Adrenal gland (tissue), 5 donors: Measurements from ENCODE around the gene ARHGAP10.

Source experiments
- POLR2A ChIP-seq, 2 donors: fragments of 450-650 bp; IDR thresholded peaks; one replicate each; pipeline ENCODE4 v1.6.1; 2017; ENCODE audit warnings: antibody characterized with exemption in 2 of 2, mild to moderate bottlenecking in 2 of 2, moderate library complexity in 1 of 2
- TF ChIP-seq, protein P1 (sequence below), 6 experiments: fragments of 450-650 bp in 4 of 6; fragments of 200-600 bp in 2 of 6; sonication (generic) in 1 of 6; IDR thresholded peaks; 1 replicate in 5 of 6; 2 replicates in 1 of 6; pipeline versions ENCODE4 v1.5.1 to v1.8.0; 2016 to 2021; ENCODE audit warnings: antibody characterized with exemption in 6 of 6, mild to moderate bottlenecking in 2 of 6, moderate library complexity in 1 of 6
- donor health status: DM: no; HTN: no; CAD: no.

DNA sequence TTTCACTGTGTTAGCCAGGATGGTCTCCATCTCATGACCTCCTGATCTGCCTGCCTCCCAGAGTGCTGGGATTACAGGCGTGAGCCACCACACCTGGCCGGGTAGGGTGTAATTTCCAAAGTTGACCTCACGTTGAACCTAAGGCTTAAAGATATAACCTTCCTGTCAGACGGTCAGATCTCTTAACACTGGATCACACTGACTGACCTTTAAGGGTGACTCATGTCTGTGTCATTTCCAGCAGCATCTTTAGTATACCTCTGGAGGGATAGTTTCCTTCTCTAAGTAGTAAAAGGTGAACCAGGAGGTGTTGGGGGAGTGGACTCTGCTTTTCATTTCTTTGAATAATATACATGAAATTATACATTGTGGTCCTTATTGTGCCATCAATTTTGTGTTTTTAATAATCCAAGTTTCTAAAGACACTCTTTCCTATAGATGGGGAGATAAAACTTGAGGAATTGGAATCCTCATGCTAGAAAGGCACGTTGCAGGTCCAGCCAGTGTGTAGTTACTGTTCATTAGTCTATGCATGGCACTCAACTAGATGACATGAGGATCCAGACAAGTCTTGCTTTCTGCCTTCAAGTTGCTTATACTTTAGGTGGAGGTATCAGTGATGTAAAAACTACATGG, 45.7 kb downstream of the ARHGAP10 start:
- TF ChIP-seq, protein P1, sequence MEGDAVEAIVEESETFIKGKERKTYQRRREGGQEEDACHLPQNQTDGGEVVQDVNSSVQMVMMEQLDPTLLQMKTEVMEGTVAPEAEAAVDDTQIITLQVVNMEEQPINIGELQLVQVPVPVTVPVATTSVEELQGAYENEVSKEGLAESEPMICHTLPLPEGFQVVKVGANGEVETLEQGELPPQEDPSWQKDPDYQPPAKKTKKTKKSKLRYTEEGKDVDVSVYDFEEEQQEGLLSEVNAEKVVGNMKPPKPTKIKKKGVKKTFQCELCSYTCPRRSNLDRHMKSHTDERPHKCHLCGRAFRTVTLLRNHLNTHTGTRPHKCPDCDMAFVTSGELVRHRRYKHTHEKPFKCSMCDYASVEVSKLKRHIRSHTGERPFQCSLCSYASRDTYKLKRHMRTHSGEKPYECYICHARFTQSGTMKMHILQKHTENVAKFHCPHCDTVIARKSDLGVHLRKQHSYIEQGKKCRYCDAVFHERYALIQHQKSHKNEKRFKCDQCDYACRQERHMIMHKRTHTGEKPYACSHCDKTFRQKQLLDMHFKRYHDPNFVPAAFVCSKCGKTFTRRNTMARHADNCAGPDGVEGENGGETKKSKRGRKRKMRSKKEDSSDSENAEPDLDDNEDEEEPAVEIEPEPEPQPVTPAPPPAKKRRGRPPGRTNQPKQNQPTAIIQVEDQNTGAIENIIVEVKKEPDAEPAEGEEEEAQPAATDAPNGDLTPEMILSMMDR (IDR thresholded peaks at IDR 0.05) = no peak
- TF ChIP-seq POLR2A (IDR thresholded peaks at IDR 0.05) = no peak
